Measurements from ENCODE around the gene SGSH. TPM values are rescaled to one million over a fixed set of nuclear protein-coding genes. Genes with fewer than 3 reads are reported as not detected.

Gene SGSH
- total RNA-seq, 1 donor from 2014 or later: 43.9 TPM

DNA sequence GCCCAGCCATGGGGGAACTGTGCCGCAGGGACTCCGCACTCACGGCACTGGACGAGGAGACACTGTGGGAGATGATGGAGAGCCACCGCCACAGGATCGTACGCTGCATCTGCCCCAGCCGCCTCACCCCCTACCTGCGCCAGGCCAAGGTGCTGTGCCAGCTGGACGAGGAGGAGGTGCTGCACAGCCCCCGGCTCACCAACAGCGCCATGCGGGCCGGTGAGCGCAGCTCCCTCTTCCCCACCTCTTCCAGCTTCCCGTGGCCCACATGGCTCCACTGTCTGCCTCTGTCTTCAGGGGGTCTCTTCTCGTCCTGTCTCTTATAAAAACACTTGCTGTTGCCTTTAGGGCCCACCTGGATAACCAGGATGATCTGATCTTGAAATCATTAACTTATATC lies 38.7 kb downstream of the SGSH start:
- no peak for DNase-seq (ENCODE audit: low spot score, unreplicated experiment)
- Mint-ChIP-seq H3K9me3 (ENCODE audit: low read depth) (no peaks in the 10 kb centered on the region), H3K36me3 (ENCODE audit: insufficient read depth) (no peaks in the 10 kb centered on the region), H3K27ac (no peak overlapping the region), H3K4me1 (ENCODE audit: low read depth) (no peaks in the 10 kb centered on the region), H3K4me3 (ENCODE audit: low read depth) (no peak overlapping the region), H3K27me3 (peaks cover 16% of the 10 kb centered on the region)
- TF ChIP-seq, protein P1, sequence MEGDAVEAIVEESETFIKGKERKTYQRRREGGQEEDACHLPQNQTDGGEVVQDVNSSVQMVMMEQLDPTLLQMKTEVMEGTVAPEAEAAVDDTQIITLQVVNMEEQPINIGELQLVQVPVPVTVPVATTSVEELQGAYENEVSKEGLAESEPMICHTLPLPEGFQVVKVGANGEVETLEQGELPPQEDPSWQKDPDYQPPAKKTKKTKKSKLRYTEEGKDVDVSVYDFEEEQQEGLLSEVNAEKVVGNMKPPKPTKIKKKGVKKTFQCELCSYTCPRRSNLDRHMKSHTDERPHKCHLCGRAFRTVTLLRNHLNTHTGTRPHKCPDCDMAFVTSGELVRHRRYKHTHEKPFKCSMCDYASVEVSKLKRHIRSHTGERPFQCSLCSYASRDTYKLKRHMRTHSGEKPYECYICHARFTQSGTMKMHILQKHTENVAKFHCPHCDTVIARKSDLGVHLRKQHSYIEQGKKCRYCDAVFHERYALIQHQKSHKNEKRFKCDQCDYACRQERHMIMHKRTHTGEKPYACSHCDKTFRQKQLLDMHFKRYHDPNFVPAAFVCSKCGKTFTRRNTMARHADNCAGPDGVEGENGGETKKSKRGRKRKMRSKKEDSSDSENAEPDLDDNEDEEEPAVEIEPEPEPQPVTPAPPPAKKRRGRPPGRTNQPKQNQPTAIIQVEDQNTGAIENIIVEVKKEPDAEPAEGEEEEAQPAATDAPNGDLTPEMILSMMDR (IDR thresholded peaks at IDR 0.05; ENCODE audit: unreplicated experiment): no peak

DNA sequence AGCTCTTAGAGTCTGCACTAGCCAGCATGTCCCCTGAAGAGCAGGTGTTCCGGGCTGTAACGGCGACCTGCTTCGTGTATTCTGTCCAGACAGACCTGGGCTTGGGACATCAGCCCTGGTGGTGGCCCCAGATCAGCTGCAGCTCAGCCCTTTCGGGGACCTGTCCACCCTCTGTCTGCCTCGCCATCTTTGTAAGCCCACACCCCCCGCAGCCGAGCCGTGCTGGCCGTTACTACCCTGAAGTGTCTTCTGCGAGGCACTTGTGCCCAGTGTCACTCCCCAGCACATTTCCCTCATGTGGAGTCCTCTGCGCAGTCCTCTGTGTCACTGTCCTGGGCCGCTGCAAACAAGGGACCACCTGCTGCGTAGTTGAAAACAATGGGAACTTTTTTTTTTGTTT lies 39.9 kb downstream of the SGSH start:
- H3K27ac Mint-ChIP-seq: no peak overlapping the region
- no peak for DNase-seq (ENCODE audit: low spot score, unreplicated experiment)
- peaks cover 8% of the 10 kb centered on the region for H3K27me3 Mint-ChIP-seq
- H3K9me3 Mint-ChIP-seq (ENCODE audit: low read depth): no peaks in the 10 kb centered on the region
- H3K4me3 Mint-ChIP-seq (ENCODE audit: low read depth): no peak overlapping the region
- TF ChIP-seq, protein P1 (IDR thresholded peaks at IDR 0.05; ENCODE audit: unreplicated experiment): no peak
- H3K4me1 Mint-ChIP-seq (ENCODE audit: low read depth): no peaks in the 10 kb centered on the region
- H3K36me3 Mint-ChIP-seq (ENCODE audit: insufficient read depth): no peaks in the 10 kb centered on the region

DNA sequence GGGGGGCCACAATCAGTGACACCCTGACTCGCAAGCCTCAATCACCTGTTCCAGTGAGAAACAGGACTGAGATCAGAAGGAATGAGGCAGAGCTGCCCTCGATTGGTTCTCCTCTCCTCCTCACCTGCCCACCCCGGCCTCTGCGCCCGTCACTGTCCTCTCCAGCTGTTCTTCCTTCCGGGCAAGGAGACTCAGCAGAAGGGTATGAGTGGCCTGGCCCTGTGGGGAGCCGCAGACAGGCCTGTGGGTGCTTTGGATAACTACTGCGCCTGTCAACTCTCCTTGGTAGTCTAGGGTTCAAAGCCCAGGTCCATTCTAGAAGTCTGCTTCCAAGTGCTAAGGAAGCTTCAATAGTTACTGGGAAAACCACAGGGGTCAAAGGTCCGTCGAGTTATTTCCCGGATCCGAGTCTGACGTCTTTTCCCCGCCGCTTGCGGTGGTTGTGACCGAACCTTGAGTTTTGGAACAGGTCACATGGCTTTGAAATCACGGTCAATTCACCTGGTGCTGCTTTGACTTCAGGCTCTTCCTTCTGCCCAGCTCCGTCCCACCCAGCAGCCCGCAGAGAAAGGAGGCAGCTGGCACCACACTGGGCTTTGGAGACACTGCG lies 42.0 kb downstream of the SGSH start:
- Mint-ChIP-seq H3K27me3 (peaks cover 5% of the 10 kb centered on the region), H3K27ac (no peak overlapping the region), H3K4me3 (ENCODE audit: low read depth) (no peak overlapping the region), H3K4me1 (ENCODE audit: low read depth) (no peaks in the 10 kb centered on the region), H3K9me3 (ENCODE audit: low read depth) (no peaks in the 10 kb centered on the region), H3K36me3 (ENCODE audit: insufficient read depth) (no peaks in the 10 kb centered on the region)
- DNase-seq (ENCODE audit: low spot score, unreplicated experiment): no peak
- TF ChIP-seq, protein P1 (IDR thresholded peaks at IDR 0.05; ENCODE audit: unreplicated experiment): no peak

DNA sequence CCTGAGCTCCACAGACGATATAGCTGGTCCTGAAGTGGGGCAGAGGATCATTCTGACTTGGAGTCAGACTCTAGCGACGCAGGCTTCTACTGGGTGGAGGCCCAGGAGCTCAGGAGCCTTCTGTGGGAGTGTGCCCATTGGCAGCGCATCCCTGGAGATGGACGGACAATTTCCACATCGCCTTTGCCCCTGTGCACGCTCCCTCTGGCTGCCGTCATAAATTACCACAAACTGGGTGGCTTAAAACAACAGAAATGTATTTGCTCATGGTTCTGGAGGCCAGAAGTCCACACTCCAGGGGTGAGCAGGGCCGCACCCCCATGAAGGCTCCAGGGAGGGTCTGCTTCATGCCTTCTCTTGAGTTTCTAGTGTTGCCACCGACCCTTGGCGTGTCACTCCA lies 43.4 kb downstream of the SGSH start:
- no peak overlapping the region for H3K27ac Mint-ChIP-seq
- H3K4me1 Mint-ChIP-seq (ENCODE audit: low read depth): no peaks in the 10 kb centered on the region
- H3K36me3 Mint-ChIP-seq (ENCODE audit: insufficient read depth): no peaks in the 10 kb centered on the region
- H3K4me3 Mint-ChIP-seq (ENCODE audit: low read depth): no peak overlapping the region
- TF ChIP-seq, protein P1 (IDR thresholded peaks at IDR 0.05; ENCODE audit: unreplicated experiment): no peak
- peaks cover 3% of the 10 kb centered on the region for H3K27me3 Mint-ChIP-seq
- no peak for DNase-seq (ENCODE audit: low spot score, unreplicated experiment)
- H3K9me3 Mint-ChIP-seq (ENCODE audit: low read depth): no peaks in the 10 kb centered on the region

DNA sequence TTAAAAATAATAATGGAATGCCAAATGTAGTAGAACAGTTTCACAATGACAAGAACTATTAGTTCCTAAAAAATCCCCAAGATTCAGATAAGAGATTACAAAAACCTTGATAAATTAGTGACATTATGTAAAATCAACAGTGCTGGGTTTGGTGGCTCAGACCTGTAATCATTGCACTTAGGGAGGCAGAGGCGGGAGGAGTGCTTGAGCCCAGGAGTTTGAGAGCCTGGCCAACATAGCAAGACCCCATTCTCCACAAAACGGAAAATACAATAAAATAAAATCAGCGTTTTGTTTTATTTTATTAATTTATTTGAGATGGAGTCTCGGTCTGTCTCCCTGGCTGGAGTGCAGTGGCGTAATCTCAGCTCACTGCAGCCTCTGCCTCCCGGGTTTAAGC lies 46.2 kb downstream of the SGSH start:
- Mint-ChIP-seq H3K4me3 (ENCODE audit: low read depth) (no peak overlapping the region), H3K9me3 (ENCODE audit: low read depth) (peaks cover 2% of the 10 kb centered on the region), H3K36me3 (ENCODE audit: insufficient read depth) (no peaks in the 10 kb centered on the region), H3K27me3 (peaks cover 3% of the 10 kb centered on the region), H3K27ac (no peak overlapping the region), H3K4me1 (ENCODE audit: low read depth) (no peaks in the 10 kb centered on the region)
- no peak for DNase-seq (ENCODE audit: low spot score, unreplicated experiment)
- TF ChIP-seq, protein P1 (IDR thresholded peaks at IDR 0.05; ENCODE audit: unreplicated experiment): no peak

Data from progenitor cell of endocrine pancreas (in vitro differentiated cells).